Neural cell (in vitro differentiated cells): Measurements from ENCODE around the gene MGAT4C. TPM values are rescaled to one million over a fixed set of nuclear protein-coding genes. Genes with fewer than 3 reads are reported as not detected.

Source experiments
- H2AFZ ChIP-seq: fragments of 200-600, 300-800 bp; sonication (generic), shearing (Covaris generic); 2 replicates; pipeline ENCODE4 v1.6.0; 2014; ENCODE audit warnings: low read depth, mild to moderate bottlenecking, antibody characterized with exemption, low read length, moderate library complexity
- H3F3A ChIP-seq: fragments of 200-600 bp; shearing (Covaris generic); 2 replicates; pipeline ENCODE4 v1.6.1; 2016; ENCODE audit warnings: mild to moderate bottlenecking, moderate library complexity, mixed read lengths, antibody characterized with exemption, low read length; ENCODE audit not compliant: insufficient read depth, poor library complexity, severe bottlenecking
- H3K27ac ChIP-seq: fragments of 200-600, 300-800 bp; sonication (generic), shearing (Covaris generic); 2 replicates; pipeline ENCODE4 v1.5.1; 2014; ENCODE audit warnings: mild to moderate bottlenecking, low read length, moderate library complexity
- H3K27me3 ChIP-seq: fragments of 300-800, 200-600 bp; sonication (generic), shearing (Covaris generic); 2 replicates; pipeline ENCODE4 v1.6.0; 2014; ENCODE audit warnings: mild to moderate bottlenecking, low read depth, low read length, moderate library complexity; ENCODE audit not compliant: insufficient read depth
- H3K36me3 ChIP-seq: fragments of 300-800, 200-600 bp; sonication (generic), shearing (Covaris generic); 2 replicates; pipeline ENCODE4 v1.5.1; 2014; ENCODE audit warnings: mild to moderate bottlenecking, antibody characterized with exemption, low read length, moderate library complexity; ENCODE audit not compliant: insufficient read depth
- H3K4me2 ChIP-seq: fragments of 300-800, 200-600 bp; sonication (generic), shearing (Covaris generic); 2 replicates; pipeline ENCODE4 v1.6.0; 2014; ENCODE audit warnings: mild to moderate bottlenecking, low read length
- H3K4me3 ChIP-seq: fragments of 300-800, 200-600 bp; sonication (generic), shearing (Covaris generic); 2 replicates; pipeline ENCODE4 v1.5.1; 2014; ENCODE audit warnings: mild to moderate bottlenecking, low read length, moderate library complexity
- H3K79me2 ChIP-seq: fragments of 200-600 bp; shearing (Covaris generic); replicated peaks from 2 replicates; pipeline ENCODE4 v1.6.0; 2014; ENCODE audit warnings: mild to moderate bottlenecking, low read length, moderate library complexity; ENCODE audit not compliant: insufficient read depth
- H3K9ac ChIP-seq: fragments of 300-800, 200-600 bp; sonication (generic), shearing (Covaris generic); 2 replicates; pipeline ENCODE4 v1.6.1; 2016; ENCODE audit warnings: mild to moderate bottlenecking, low read length, mixed read lengths
- H3K9me2 ChIP-seq: fragments of 200-600 bp; shearing (Covaris generic); 2 replicates; pipeline ENCODE4 v1.6.1; 2016; ENCODE audit warnings: mild to moderate bottlenecking, low read length, mixed read lengths; ENCODE audit not compliant: insufficient read depth
- H3K9me3 ChIP-seq: fragments of 200-600, 300-800 bp; sonication (generic), shearing (Covaris generic); 2 replicates; pipeline ENCODE4 v1.6.1; 2016; ENCODE audit warnings: mild to moderate bottlenecking, mixed run types, low read length, moderate library complexity, mixed read lengths
- H4K20me1 ChIP-seq: fragments of 200-600 bp; shearing (Covaris generic); 2 replicates; pipeline ENCODE4 v1.6.1; 2016; ENCODE audit warnings: mild to moderate bottlenecking, mixed run types; ENCODE audit not compliant: insufficient read depth
- EP300 ChIP-seq: fragments of 450-650 bp; conservative IDR thresholded peaks from 2 replicates; pipeline ENCODE4 v1.6.1; 2014; ENCODE audit warnings: antibody characterized with exemption, mild to moderate bottlenecking, moderate library complexity; ENCODE audit not compliant: poor library complexity, severe bottlenecking
- EZH2 ChIP-seq: fragments of 200-600, 300-800 bp; shearing (Covaris generic), sonication (generic); IDR thresholded peaks from 2 replicates; pipeline ENCODE4 v1.6.1; 2014; ENCODE audit warnings: antibody characterized with exemption, low read length, borderline replicate concordance, mild to moderate bottlenecking; ENCODE audit not compliant: insufficient read depth, poor library complexity, severe bottlenecking
- MXI1 ChIP-seq: fragments of 450-650 bp; conservative IDR thresholded peaks from 2 replicates; pipeline ENCODE4 v1.6.1; 2014; ENCODE audit warnings: antibody characterized with exemption, mild to moderate bottlenecking; ENCODE audit not compliant: poor library complexity, severe bottlenecking
- POLR2AphosphoS5 ChIP-seq: IDR thresholded peaks from 2 replicates; pipeline ENCODE4 v1.6.1; 2012
- RAD21 ChIP-seq: fragments of 450-650 bp; conservative IDR thresholded peaks from 2 replicates; pipeline ENCODE4 v1.6.1; 2014; ENCODE audit warnings: antibody characterized with exemption, mild to moderate bottlenecking, moderate library complexity
- SMC3 ChIP-seq: fragments of 450-650 bp; conservative IDR thresholded peaks from 2 replicates; pipeline ENCODE4 v1.6.1; 2014; ENCODE audit warnings: antibody characterized with exemption, mild to moderate bottlenecking, moderate library complexity; ENCODE audit not compliant: poor library complexity
- TAF1 ChIP-seq: IDR thresholded peaks from 2 replicates; pipeline ENCODE4 v1.6.1; 2012; ENCODE audit warnings: low read depth
- polyA plus RNA-seq: library from polyadenylated mRNA; depleted of rRNA; stranded (reverse); fragments of >200 nt; gene quantifications from 2 replicates; pipeline ENCODE4 v1.2.3, GENCODE V29; 2014
- TF ChIP-seq, protein P1 (sequence below): fragments of 450-650 bp; IDR thresholded peaks from 2 replicates; pipeline ENCODE4 v1.5.1; 2014; ENCODE audit warnings: antibody characterized with exemption, mild to moderate bottlenecking, moderate library complexity; ENCODE audit not compliant: poor library complexity, severe bottlenecking
- TF ChIP-seq, protein P2 (sequence below): IDR thresholded peaks from 2 replicates; pipeline ENCODE4 v1.6.1; 2012; ENCODE audit warnings: borderline replicate concordance

Gene MGAT4C
- polyA plus RNA-seq, 1 donor from 2014 or later = 20.7 TPM

DNA sequence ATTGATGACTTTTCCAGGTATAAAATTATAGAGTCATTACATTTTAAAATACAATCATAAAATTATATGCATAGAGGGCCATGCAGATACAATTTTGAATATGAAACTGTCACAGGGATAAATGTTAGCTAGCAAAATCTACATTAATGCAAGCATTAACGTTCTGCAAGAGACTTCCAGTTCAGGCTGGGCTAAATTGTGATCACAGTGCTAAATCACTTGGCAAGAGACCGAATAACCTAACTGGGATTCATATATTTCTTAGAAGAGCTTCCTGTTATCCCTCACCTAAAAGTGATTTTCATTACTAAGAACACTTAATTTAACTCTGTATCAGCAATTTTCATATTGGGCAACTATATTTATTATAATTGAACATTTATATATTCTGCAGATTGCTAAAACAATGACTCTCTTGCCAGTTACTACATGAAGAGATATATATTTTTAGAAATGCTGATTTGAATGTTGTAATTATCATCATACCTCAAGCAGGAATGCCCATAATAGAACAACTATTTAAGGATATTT is 83.2 kb downstream of the MGAT4C start:
- Histone ChIP-seq H3K27ac (no peak overlapping the region), H3K9me3 (no peaks in the 10 kb centered on the region), H3K4me2 (no peak overlapping the region), H2AFZ (no peak overlapping the region), H3K4me3 (no peak overlapping the region), H3K9ac (no peak overlapping the region), H3K27me3 (no peaks in the 10 kb centered on the region), H3K79me2 (no peaks in the 10 kb centered on the region), H3K9me2 (no peaks in the 10 kb centered on the region), H3K36me3 (no peaks in the 10 kb centered on the region), H3F3A (no peaks in the 10 kb centered on the region), H4K20me1 (no peaks in the 10 kb centered on the region)
- TF ChIP-seq, protein P1, sequence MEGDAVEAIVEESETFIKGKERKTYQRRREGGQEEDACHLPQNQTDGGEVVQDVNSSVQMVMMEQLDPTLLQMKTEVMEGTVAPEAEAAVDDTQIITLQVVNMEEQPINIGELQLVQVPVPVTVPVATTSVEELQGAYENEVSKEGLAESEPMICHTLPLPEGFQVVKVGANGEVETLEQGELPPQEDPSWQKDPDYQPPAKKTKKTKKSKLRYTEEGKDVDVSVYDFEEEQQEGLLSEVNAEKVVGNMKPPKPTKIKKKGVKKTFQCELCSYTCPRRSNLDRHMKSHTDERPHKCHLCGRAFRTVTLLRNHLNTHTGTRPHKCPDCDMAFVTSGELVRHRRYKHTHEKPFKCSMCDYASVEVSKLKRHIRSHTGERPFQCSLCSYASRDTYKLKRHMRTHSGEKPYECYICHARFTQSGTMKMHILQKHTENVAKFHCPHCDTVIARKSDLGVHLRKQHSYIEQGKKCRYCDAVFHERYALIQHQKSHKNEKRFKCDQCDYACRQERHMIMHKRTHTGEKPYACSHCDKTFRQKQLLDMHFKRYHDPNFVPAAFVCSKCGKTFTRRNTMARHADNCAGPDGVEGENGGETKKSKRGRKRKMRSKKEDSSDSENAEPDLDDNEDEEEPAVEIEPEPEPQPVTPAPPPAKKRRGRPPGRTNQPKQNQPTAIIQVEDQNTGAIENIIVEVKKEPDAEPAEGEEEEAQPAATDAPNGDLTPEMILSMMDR = no peak
- TF ChIP-seq EP300 = no peak
- TF ChIP-seq, protein P2, sequence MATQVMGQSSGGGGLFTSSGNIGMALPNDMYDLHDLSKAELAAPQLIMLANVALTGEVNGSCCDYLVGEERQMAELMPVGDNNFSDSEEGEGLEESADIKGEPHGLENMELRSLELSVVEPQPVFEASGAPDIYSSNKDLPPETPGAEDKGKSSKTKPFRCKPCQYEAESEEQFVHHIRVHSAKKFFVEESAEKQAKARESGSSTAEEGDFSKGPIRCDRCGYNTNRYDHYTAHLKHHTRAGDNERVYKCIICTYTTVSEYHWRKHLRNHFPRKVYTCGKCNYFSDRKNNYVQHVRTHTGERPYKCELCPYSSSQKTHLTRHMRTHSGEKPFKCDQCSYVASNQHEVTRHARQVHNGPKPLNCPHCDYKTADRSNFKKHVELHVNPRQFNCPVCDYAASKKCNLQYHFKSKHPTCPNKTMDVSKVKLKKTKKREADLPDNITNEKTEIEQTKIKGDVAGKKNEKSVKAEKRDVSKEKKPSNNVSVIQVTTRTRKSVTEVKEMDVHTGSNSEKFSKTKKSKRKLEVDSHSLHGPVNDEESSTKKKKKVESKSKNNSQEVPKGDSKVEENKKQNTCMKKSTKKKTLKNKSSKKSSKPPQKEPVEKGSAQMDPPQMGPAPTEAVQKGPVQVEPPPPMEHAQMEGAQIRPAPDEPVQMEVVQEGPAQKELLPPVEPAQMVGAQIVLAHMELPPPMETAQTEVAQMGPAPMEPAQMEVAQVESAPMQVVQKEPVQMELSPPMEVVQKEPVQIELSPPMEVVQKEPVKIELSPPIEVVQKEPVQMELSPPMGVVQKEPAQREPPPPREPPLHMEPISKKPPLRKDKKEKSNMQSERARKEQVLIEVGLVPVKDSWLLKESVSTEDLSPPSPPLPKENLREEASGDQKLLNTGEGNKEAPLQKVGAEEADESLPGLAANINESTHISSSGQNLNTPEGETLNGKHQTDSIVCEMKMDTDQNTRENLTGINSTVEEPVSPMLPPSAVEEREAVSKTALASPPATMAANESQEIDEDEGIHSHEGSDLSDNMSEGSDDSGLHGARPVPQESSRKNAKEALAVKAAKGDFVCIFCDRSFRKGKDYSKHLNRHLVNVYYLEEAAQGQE = no peak
- no peak for TF ChIP-seq POLR2AphosphoS5
- TF ChIP-seq SMC3 = no peak
- TF ChIP-seq EZH2 = no peak

DNA sequence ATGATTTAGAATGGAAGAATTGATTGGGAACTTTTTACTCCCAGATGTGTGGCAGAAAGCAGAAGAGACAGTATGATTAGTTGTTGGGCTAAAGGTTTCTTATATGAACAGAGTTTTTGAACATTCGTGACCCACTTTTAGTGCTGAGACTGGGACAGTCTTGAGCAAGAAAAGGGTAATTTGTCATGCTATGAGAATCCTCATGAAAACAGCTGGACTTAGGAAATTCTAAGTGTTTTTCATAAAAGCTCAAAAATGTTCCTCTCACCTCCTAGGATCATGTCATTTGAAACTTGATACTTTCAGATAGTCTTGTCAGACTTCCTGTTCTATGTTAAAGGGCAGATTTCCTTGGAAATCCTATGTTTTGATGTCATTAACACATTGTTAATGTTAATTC is 86.1 kb downstream of the MGAT4C start:
- H3F3A ChIP-seq = no peaks in the 10 kb centered on the region
- H3K4me3 ChIP-seq = no peak overlapping the region
- no peaks in the 10 kb centered on the region for H3K9me3 ChIP-seq
- H4K20me1 ChIP-seq = no peaks in the 10 kb centered on the region
- no peaks in the 10 kb centered on the region for H3K27me3 ChIP-seq
- H2AFZ ChIP-seq = no peak overlapping the region
- no peaks in the 10 kb centered on the region for H3K36me3 ChIP-seq
- no peaks in the 10 kb centered on the region for H3K79me2 ChIP-seq
- no peak overlapping the region for H3K4me2 ChIP-seq
- H3K9me2 ChIP-seq = no peaks in the 10 kb centered on the region
- H3K27ac ChIP-seq = no peak overlapping the region
- TF ChIP-seq EZH2 (no peak), POLR2AphosphoS5 (no peak), EP300 (no peak), SMC3 (no peak), RAD21 (no peak), TAF1 (no peak), MXI1 (no peak)
- TF ChIP-seq, protein P2 = no peak
- TF ChIP-seq, protein P1 = no peak
- H3K9ac ChIP-seq = no peak overlapping the region
